B cell (primary cell): Measurements from ENCODE around the gene LMTK3. TPM values are rescaled to one million over a fixed set of nuclear protein-coding genes. Genes with fewer than 3 reads are reported as not detected.

ENCODE experiments used
- ATAC-seq: fragments of 200-7000 bp; cut with Tn5 transposase; one replicate; pipeline ENCODE4 v1.10.0; 2021; ENCODE audit warnings: low read depth, mild to moderate bottlenecking, moderate number of reproducible peaks, moderate library complexity
- CTCF ChIA-PET: fragments of 350-600 bp; sonication (Branson Sonifier 250); formaldehyde crosslinking; loops from one replicate; lab custom pipeline; 2021; ENCODE audit warnings: antibody characterized with exemption, inconsistent platforms; lab: Charles Lee
- POLR2A ChIA-PET: fragments of 350-600 bp; sonication (Branson Sonifier 250); formaldehyde crosslinking; loops from one replicate; lab custom pipeline; 2021; ENCODE audit warnings: antibody characterized with exemption; lab: Charles Lee
- DNase-seq: peaks from one replicate; pipeline ENCODE4 v3.0.0; 2013
- H2AFZ ChIP-seq: 2 replicates; pipeline ENCODE4 v1.6.1; 2012; ENCODE audit warnings: mild to moderate bottlenecking, low read depth, low read length; ENCODE audit not compliant: insufficient read depth, poor library complexity, severe bottlenecking
- H3K27ac ChIP-seq, 2 donors: 1 replicate in 1 of 2; 2 replicates in 1 of 2; pipeline ENCODE4 v1.5.1; 2012 to 2013; ENCODE audit warnings: low read length in 2 of 2, mild to moderate bottlenecking in 2 of 2, moderate library complexity in 1 of 2
- H3K27me3 ChIP-seq, 4 experiments: fragments of 200-600 bp in 1 of 4; sonication (generic) in 1 of 4; replicated peaks in 1 of 4; 1 replicate in 2 of 4; 2 replicates in 2 of 4; pipeline versions ENCODE4 v1.6.1 to v1.7.0; 2013 to 2016; ENCODE audit warnings: low read length in 3 of 4, mild to moderate bottlenecking in 2 of 4, mixed read lengths in 1 of 4, moderate library complexity in 1 of 4; ENCODE audit not compliant: insufficient read depth in 4 of 4, control insufficient read depth in 3 of 4; ENCODE audit errors: control extremely low read depth in 1 of 4
- H3K36me3 ChIP-seq, 2 experiments: replicated peaks in 1 of 2; 1 replicate in 1 of 2; 2 replicates in 1 of 2; pipeline versions ENCODE4 v1.6.1 to v1.7.1; 2013; ENCODE audit warnings: low read length in 1 of 2; ENCODE audit not compliant: insufficient read depth in 2 of 2, control insufficient read depth in 1 of 2; ENCODE audit errors: control extremely low read depth in 1 of 2, extremely low read depth in 1 of 2
- H3K4me1 ChIP-seq, 2 donors: fragments of 200-600 bp in 1 of 2; sonication (generic) in 1 of 2; 1 replicate in 1 of 2; 2 replicates in 1 of 2; pipeline versions ENCODE4 v1.5.1 to v1.6.1; 2013 to 2017; ENCODE audit warnings: low read length in 2 of 2; ENCODE audit not compliant: control insufficient read depth in 2 of 2, insufficient read depth in 2 of 2
- H3K4me2 ChIP-seq: replicated peaks from 2 replicates; pipeline ENCODE3; 2012; ENCODE audit warnings: mild to moderate bottlenecking, low read depth, low read length; ENCODE audit not compliant: poor library complexity, severe bottlenecking
- H3K4me3 ChIP-seq, 5 experiments: fragments of 200-600 bp in 1 of 5; sonication (generic) in 1 of 5; 1 replicate in 3 of 5; 2 replicates in 2 of 5; pipeline versions ENCODE4 v1.5.1 to v1.7.0; 2011 to 2016; ENCODE audit warnings: low read length in 4 of 5, mild to moderate bottlenecking in 4 of 5, low read depth in 2 of 5, control low read depth in 1 of 5, moderate library complexity in 1 of 5; ENCODE audit not compliant: insufficient read depth in 1 of 5; ENCODE audit errors: control extremely low read depth in 1 of 5, extremely low read depth in 1 of 5
- H3K79me2 ChIP-seq: fragments of 200-600 bp; sonication (generic); one replicate; pipeline ENCODE4 v1.6.0; 2016; ENCODE audit warnings: low read length; ENCODE audit not compliant: control insufficient read depth, insufficient read depth
- H3K9ac ChIP-seq: fragments of 200-600 bp; sonication (generic); 2 replicates; pipeline ENCODE4 v1.6.1; 2017; ENCODE audit warnings: mild to moderate bottlenecking, low read length, moderate library complexity
- H3K9me3 ChIP-seq, 3 donors: one replicate each; pipeline versions ENCODE4 v1.6.1 to v1.7.1; 2013; ENCODE audit warnings: low read length in 2 of 3; ENCODE audit not compliant: control insufficient read depth in 2 of 3, insufficient read depth in 1 of 3; ENCODE audit errors: control extremely low read depth in 1 of 3
- H4K20me1 ChIP-seq: 2 replicates; pipeline ENCODE4 v1.6.0; 2012; ENCODE audit warnings: mild to moderate bottlenecking, low read length; ENCODE audit not compliant: insufficient read depth, control insufficient read depth, poor library complexity, severe bottlenecking
- H3K27ac Mint-ChIP-seq: one replicate; pipeline ENCODE4 v1.8.0; 2021; ENCODE audit warnings: mixed read lengths
- H3K27me3 Mint-ChIP-seq: one replicate; pipeline ENCODE4 v1.8.0; 2021; ENCODE audit warnings: mixed read lengths
- H3K4me1 Mint-ChIP-seq: one replicate; pipeline ENCODE4 v1.8.0; 2021; ENCODE audit warnings: mixed read lengths
- H3K4me3 Mint-ChIP-seq: one replicate; pipeline ENCODE4 v1.8.0; 2021; ENCODE audit warnings: mixed read lengths
- H3K9me3 Mint-ChIP-seq: one replicate; pipeline ENCODE4 v1.8.0; 2022; ENCODE audit warnings: mixed read lengths; ENCODE audit not compliant: insufficient read depth
- CTCF ChIP-seq: fragments of 200-600 bp; IDR thresholded peaks from one replicate; pipeline ENCODE4 v1.8.0; 2022; ENCODE audit warnings: antibody characterized with exemption, mild to moderate bottlenecking
- EZH2 ChIP-seq: IDR thresholded peaks from 2 replicates; pipeline ENCODE4 v1.6.1; 2012; ENCODE audit warnings: borderline replicate concordance, low read depth, mild to moderate bottlenecking, moderate library complexity, low read length; ENCODE audit not compliant: insufficient read depth, poor library complexity, severe bottlenecking
- WGBS: methylation state at CpG from one replicate; pipeline ENCODE4 v1.1.5; 2013; ENCODE audit warnings: missing lambda C conversion rate; ENCODE audit not compliant: insufficient coverage; 5-methylcytosine and 5-hydroxymethylcytosine counted together
- intact Hi-C: fragments of 100-400 bp; cut with micrococcal nuclease; formaldehyde crosslinking; loops from one replicate; pipeline ENCODE4 v1.10.0; 2022
- polyA plus RNA-seq: library from polyadenylated mRNA; depleted of rRNA; stranded (reverse); fragments of >200 nt; gene quantifications from 2 replicates; pipeline ENCODE4 v1.2.3, GENCODE V29; 2012
- total RNA-seq, 2 donors: library from RNA; stranded (reverse); fragments of 120-200 nt in 1 of 2; gene quantifications; 1 replicate in 1 of 2; 2 replicates in 1 of 2; pipeline versions ENCODE4 v1.2.3 to v1.2.4, GENCODE V29; 2013 to 2022

Gene LMTK3
- total and polyA plus RNA-seq, 2 donors (not counting 1 experiment from before 2014, with no cell fraction given): 0.19 to 1.6 TPM

GRCh38 chr19:48497728-48498594 is 13.7 kb downstream of the LMTK3 start:
- H3K9me3 ChIP-seq: peaks cover 0 to 31% (median 0%) of the 10 kb centered on the region in 3 donors
- 60% methylated on average over 43 of the region's 46 CpGs for WGBS
- no peaks in the 10 kb centered on the region for H3K79me2 ChIP-seq
- POLR2A ChIA-PET: no interaction called here
- peak overlapping the region; percentile 62 for H3K4me2 ChIP-seq
- peak overlapping the region; percentile 5 for H2AFZ ChIP-seq
- peak overlapping the region in 1 of 5 experiments; percentile 9 for H3K4me3 ChIP-seq
- Mint-ChIP-seq H3K4me3 (no peak overlapping the region), H3K27ac (no peak overlapping the region), H3K9me3 (no peaks in the 10 kb centered on the region), H3K4me1 (peaks cover 26% of the 10 kb centered on the region), H3K27me3 (peaks cover 22% of the 10 kb centered on the region)
- intact Hi-C loops: loop anchor here (10.0 kb wide), 1 partner anchor 103 kb away; the partner anchor contains the start of genes GRIN2D and KDELR1
- no peaks in the 10 kb centered on the region for H3K36me3 ChIP-seq
- H3K9ac ChIP-seq: no peak overlapping the region
- no peak overlapping the region for H3K27ac ChIP-seq
- ATAC-seq (no peak), DNase-seq (peak; percentile 33)
- TF ChIP-seq EZH2: no peak
- no peak for TF ChIP-seq CTCF
- CTCF ChIA-PET: interaction anchor here (2.2 kb wide), 1 partner anchor 111 kb away, joined by 5 read pairs; no protein-coding TSS in a partner anchor
- H4K20me1 ChIP-seq: no peaks in the 10 kb centered on the region
- peaks cover 43 to 45% of the 10 kb centered on the region in 2 donors for H3K4me1 ChIP-seq
- peaks cover 0 to 60% (median 25%) of the 10 kb centered on the region in 4 experiments for H3K27me3 ChIP-seq
